MCF 10A (cell line): Measurements from ENCODE around the gene CEP135. TPM values are rescaled to one million over a fixed set of nuclear protein-coding genes. Genes with fewer than 3 reads are reported as not detected.

Experiments
- BruUV-seq: library from RNA; stranded (reverse); fragments of 400-500 nt; replicated peaks from 2 replicates; lab custom pipeline; 2021; lab: Mats Ljungman, UMichigan
- CTCF ChIA-PET: fragments of 300-600 bp; sonication (Branson Sonifier 250); formaldehyde crosslinking; extraction: SDS; loops from one replicate; lab custom pipeline; 2021; ENCODE audit warnings: antibody characterized with exemption, inconsistent platforms; lab: Yijun Ruan, JAX
- POLR2A ChIA-PET: fragments of 300-600, 350-650 bp; sonication (Branson Sonifier 250); formaldehyde crosslinking; extraction: SDS; loops from one replicate; lab custom pipeline; 2020; ENCODE audit warnings: antibody characterized with exemption, inconsistent platforms; lab: Yijun Ruan, JAX
- DNase-seq: peaks from one replicate; pipeline ENCODE4 v3.0.0-alpha.2; 2018; ENCODE audit not compliant: unreplicated experiment
- H3K27ac Mint-ChIP-seq: one replicate; pipeline ENCODE4 v1.8.0; 2022; ENCODE audit warnings: mild to moderate bottlenecking, low read depth, mixed read lengths; ENCODE audit not compliant: unreplicated experiment
- H3K27me3 Mint-ChIP-seq: one replicate; pipeline ENCODE4 v1.8.0; 2022; ENCODE audit warnings: mixed read lengths; ENCODE audit not compliant: insufficient read depth, unreplicated experiment
- H3K36me3 Mint-ChIP-seq: one replicate; pipeline ENCODE4 v1.8.0; 2022; ENCODE audit warnings: mild to moderate bottlenecking, moderate library complexity, mixed read lengths; ENCODE audit not compliant: insufficient read depth, unreplicated experiment
- H3K4me1 Mint-ChIP-seq: one replicate; pipeline ENCODE4 v1.8.0; 2022; ENCODE audit warnings: mixed read lengths; ENCODE audit not compliant: insufficient read depth, unreplicated experiment
- H3K4me3 Mint-ChIP-seq: one replicate; pipeline ENCODE4 v1.8.0; 2022; ENCODE audit warnings: mild to moderate bottlenecking, moderate library complexity, mixed read lengths; ENCODE audit not compliant: unreplicated experiment
- H3K9me3 Mint-ChIP-seq: one replicate; pipeline ENCODE4 v1.8.0; 2022; ENCODE audit warnings: mixed read lengths; ENCODE audit not compliant: unreplicated experiment
- intact Hi-C: fragments of 100-400 bp; cut with micrococcal nuclease; formaldehyde crosslinking; loops from 2 replicates; pipeline ENCODE4 v1.14.1; 2022
- total RNA-seq: library from RNA; stranded (reverse); gene quantifications from 2 replicates; pipeline ENCODE4 v1.2.3, GENCODE V29; 2022
- TF ChIP-seq, protein P1 (sequence below): fragments of 200-600 bp; IDR thresholded peaks from one replicate; pipeline ENCODE4 v1.8.0; 2022; ENCODE audit warnings: antibody characterized with exemption, mild to moderate bottlenecking; ENCODE audit not compliant: unreplicated experiment

Gene CEP135
- total RNA-seq, 1 experiment from 2014 or later: 12.4 TPM

GRCh38 chr4:55996646-55997045 lies 47.9 kb downstream of the CEP135 start:
- CTCF ChIA-PET: interaction anchor here (1.6 to 1.7 kb wide), 2 partner anchors 24 to 304 kb away, joined by 4 read pairs; no protein-coding TSS in a partner anchor
- TF ChIP-seq, protein P1, sequence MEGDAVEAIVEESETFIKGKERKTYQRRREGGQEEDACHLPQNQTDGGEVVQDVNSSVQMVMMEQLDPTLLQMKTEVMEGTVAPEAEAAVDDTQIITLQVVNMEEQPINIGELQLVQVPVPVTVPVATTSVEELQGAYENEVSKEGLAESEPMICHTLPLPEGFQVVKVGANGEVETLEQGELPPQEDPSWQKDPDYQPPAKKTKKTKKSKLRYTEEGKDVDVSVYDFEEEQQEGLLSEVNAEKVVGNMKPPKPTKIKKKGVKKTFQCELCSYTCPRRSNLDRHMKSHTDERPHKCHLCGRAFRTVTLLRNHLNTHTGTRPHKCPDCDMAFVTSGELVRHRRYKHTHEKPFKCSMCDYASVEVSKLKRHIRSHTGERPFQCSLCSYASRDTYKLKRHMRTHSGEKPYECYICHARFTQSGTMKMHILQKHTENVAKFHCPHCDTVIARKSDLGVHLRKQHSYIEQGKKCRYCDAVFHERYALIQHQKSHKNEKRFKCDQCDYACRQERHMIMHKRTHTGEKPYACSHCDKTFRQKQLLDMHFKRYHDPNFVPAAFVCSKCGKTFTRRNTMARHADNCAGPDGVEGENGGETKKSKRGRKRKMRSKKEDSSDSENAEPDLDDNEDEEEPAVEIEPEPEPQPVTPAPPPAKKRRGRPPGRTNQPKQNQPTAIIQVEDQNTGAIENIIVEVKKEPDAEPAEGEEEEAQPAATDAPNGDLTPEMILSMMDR: no peak
- Mint-ChIP-seq H3K4me3 (no peak overlapping the region), H3K27me3 (no peaks in the 10 kb centered on the region), H3K27ac (no peak overlapping the region), H3K9me3 (no peaks in the 10 kb centered on the region), H3K4me1 (no peaks in the 10 kb centered on the region), H3K36me3 (peaks cover 47% of the 10 kb centered on the region)
- POLR2A ChIA-PET: interaction anchor here (1.2 kb wide), 1 partner anchor 9 kb away, joined by 4 read pairs; no protein-coding TSS in a partner anchor
- no TSS peak for BruUV-seq
- intact Hi-C loops: no loop called here
- DNase-seq: no peak

DNA sequence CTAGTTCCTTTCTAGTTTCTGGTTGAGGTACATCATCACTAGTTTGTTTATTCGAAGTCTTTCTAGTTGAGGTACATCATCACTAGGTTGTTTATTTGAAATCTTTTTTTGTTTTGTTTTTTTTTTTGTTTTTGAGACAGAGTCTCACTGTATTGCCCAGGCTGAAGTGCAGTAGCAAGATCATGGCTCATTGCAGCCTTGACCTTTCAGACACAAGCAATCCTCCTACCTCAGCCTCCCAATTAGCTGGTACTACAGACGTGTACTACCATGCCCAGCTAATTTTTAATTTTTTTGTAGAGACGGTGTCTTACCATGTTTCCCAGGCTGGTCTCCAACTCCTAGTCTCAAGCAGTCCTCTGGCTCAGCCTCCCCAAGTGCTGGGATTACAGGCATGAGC lies 54.9 kb downstream of the CEP135 start:
- ChIA-PET POLR2A (no interaction called here), CTCF (no interaction called here)
- no TSS peak for BruUV-seq
- no peaks in the 10 kb centered on the region for H3K4me1 Mint-ChIP-seq
- H3K4me3 Mint-ChIP-seq: no peak overlapping the region
- no peak for DNase-seq
- no peaks in the 10 kb centered on the region for H3K27me3 Mint-ChIP-seq
- no peak overlapping the region for H3K27ac Mint-ChIP-seq
- peaks cover 34% of the 10 kb centered on the region for H3K36me3 Mint-ChIP-seq
- TF ChIP-seq, protein P1: no peak
- intact Hi-C loops: no loop called here
- no peaks in the 10 kb centered on the region for H3K9me3 Mint-ChIP-seq

- BruUV-seq: no TSS peak
- intact Hi-C loops: no loop called here
- ChIA-PET POLR2A (interaction anchor here (1.0 kb wide), 1 partner anchor 51 kb away, joined by 3 read pairs; no protein-coding TSS in a partner anchor), CTCF (interaction anchor here (0.6 kb wide), 1 partner anchor 122 kb away, joined by 3 read pairs; no protein-coding TSS in a partner anchor)
- H3K4me1 Mint-ChIP-seq: no peaks in the 10 kb centered on the region
- no peaks in the 10 kb centered on the region for H3K27me3 Mint-ChIP-seq
- no peaks in the 10 kb centered on the region for H3K9me3 Mint-ChIP-seq
- peaks cover 36% of the 10 kb centered on the region for H3K36me3 Mint-ChIP-seq
- H3K4me3 Mint-ChIP-seq: no peak overlapping the region
- H3K27ac Mint-ChIP-seq: no peak overlapping the region
- TF ChIP-seq, protein P1: no peak
- no peak for DNase-seq
Measured at GRCh38 chr4:56004235-56004634, 55.5 kb downstream of the CEP135 start.

- no TSS peak for BruUV-seq
- Mint-ChIP-seq H3K4me1 (no peaks in the 10 kb centered on the region), H3K27ac (no peak overlapping the region), H3K9me3 (no peaks in the 10 kb centered on the region), H3K36me3 (peaks cover 52% of the 10 kb centered on the region), H3K27me3 (no peaks in the 10 kb centered on the region), H3K4me3 (no peak overlapping the region)
- CTCF ChIA-PET: no interaction called here
- POLR2A ChIA-PET: no interaction called here
- TF ChIP-seq, protein P1: no peak
- no peak for DNase-seq
- intact Hi-C loops: no loop called here
Measured at GRCh38 chr4:56007154-56007553, 58.4 kb downstream of the CEP135 start.
